Measurements from ENCODE around the gene RARA.
"Not testable (repeated sequence)": the region's sequence is repeated elsewhere in the genome, so short reads cannot be mapped to it uniquely, and the experiment has no call there.

- TF ChIP-seq, protein P1, sequence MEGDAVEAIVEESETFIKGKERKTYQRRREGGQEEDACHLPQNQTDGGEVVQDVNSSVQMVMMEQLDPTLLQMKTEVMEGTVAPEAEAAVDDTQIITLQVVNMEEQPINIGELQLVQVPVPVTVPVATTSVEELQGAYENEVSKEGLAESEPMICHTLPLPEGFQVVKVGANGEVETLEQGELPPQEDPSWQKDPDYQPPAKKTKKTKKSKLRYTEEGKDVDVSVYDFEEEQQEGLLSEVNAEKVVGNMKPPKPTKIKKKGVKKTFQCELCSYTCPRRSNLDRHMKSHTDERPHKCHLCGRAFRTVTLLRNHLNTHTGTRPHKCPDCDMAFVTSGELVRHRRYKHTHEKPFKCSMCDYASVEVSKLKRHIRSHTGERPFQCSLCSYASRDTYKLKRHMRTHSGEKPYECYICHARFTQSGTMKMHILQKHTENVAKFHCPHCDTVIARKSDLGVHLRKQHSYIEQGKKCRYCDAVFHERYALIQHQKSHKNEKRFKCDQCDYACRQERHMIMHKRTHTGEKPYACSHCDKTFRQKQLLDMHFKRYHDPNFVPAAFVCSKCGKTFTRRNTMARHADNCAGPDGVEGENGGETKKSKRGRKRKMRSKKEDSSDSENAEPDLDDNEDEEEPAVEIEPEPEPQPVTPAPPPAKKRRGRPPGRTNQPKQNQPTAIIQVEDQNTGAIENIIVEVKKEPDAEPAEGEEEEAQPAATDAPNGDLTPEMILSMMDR (IDR thresholded peaks at IDR 0.05): not testable (repeated sequence)
- TF ChIP-seq POLR2A, POLR2AphosphoS5 (IDR thresholded peaks at IDR 0.05): not testable (repeated sequence)
Observed at GRCh38 chr17:40299159-40299757, 9.7 kb upstream of the RARA start.

All from suprapubic skin (tissue), 4 donors.